Measurements from ENCODE around the gene VAMP8. TPM values are rescaled to one million over a fixed set of nuclear protein-coding genes. Genes with fewer than 3 reads are reported as not detected.
"Not testable (repeated sequence)": the region's sequence is repeated elsewhere in the genome, so short reads cannot be mapped to it uniquely, and the experiment has no call there.

The VAMP8 gene
- total RNA-seq, 2 donors from 2014 or later, result 185 to 222 TPM

DNA sequence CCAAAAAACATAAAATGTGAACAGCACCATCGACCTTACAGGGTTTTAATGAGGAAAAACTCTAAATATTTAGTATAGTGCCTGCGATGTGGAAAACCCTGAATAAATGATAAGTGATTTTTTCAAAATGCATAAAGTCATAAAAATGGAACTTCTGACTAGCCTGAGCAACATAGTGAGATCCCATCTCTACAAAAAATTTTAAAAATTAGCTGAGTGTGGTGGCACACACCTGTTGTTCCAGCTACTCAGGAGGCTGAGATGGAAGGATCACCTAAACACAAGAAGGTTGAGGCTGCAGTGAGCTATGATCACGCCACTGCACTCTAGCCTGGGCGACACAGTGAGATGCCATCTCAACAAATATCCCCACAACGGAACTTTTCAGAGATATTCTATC, 20.3 kb upstream of the VAMP8 start:
- Histone ChIP-seq H3K4me1 (peaks cover 5% of the 10 kb centered on the region), H3K36me3 (peaks cover 4% of the 10 kb centered on the region), H3K9ac (ENCODE audit: low read depth in 2 of 2, low read length in 2 of 2) (no peak overlapping the region), H3K27me3 (no peaks in the 10 kb centered on the region), H3K27ac (no peak overlapping the region), H3K4me3 (no peak overlapping the region), H3K9me3 (no peaks in the 10 kb centered on the region)
- intact Hi-C loops (cut with DNase I), result loop anchor here (10.0 kb wide), 1 partner anchor 162 kb away; no protein-coding TSS in a partner anchor
- DNase-seq, result no peak
- TF ChIP-seq, protein P1, sequence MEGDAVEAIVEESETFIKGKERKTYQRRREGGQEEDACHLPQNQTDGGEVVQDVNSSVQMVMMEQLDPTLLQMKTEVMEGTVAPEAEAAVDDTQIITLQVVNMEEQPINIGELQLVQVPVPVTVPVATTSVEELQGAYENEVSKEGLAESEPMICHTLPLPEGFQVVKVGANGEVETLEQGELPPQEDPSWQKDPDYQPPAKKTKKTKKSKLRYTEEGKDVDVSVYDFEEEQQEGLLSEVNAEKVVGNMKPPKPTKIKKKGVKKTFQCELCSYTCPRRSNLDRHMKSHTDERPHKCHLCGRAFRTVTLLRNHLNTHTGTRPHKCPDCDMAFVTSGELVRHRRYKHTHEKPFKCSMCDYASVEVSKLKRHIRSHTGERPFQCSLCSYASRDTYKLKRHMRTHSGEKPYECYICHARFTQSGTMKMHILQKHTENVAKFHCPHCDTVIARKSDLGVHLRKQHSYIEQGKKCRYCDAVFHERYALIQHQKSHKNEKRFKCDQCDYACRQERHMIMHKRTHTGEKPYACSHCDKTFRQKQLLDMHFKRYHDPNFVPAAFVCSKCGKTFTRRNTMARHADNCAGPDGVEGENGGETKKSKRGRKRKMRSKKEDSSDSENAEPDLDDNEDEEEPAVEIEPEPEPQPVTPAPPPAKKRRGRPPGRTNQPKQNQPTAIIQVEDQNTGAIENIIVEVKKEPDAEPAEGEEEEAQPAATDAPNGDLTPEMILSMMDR (IDR thresholded peaks at IDR 0.05), result no peak

DNA sequence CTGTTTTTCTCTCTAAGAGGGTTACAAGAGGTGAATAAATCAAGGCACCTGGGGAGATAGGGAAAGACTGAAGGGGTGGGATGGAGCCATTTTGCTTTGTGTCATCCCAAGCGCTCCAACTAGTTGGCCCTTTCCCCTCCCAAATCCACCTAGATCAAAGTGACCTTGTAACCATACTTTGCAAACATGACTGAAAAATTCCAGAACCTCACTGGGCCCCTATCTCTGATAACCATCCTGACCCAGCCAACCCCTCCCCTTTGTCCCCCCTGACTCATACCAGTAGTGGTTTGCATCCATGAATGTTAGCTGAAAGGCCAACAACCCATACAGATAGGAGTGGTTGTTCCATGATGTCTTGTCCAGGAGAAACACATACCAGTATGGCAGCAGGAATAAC, 19.2 kb upstream of the VAMP8 start:
- intact Hi-C loops (cut with DNase I), result loop anchor here (10.0 kb wide), 1 partner anchor 163 kb away; no protein-coding TSS in a partner anchor
- H3K4me1 ChIP-seq, result peaks cover 5% of the 10 kb centered on the region

DNA sequence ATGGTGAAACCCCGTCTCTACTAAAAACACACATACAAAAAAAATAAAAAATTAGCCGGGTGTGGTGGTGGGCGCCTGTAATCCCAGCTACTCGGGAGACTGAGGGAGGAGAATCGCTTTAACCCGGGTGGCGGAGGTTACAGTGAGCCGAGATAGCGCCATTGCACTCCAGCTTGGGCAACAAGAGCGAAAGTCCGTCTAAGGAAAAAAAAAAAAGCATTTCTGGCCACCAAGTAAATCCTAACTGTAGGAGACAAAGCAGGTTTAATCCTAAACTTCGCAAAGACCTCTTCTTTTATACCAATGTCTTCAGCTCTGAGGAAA, 17.0 kb upstream of the VAMP8 start:
- H3K27ac ChIP-seq, H3K27me3 ChIP-seq: not testable (repeated sequence)
- peak overlapping the region; percentile 73 for H3K4me3 ChIP-seq

More for the DNA sequence above, 19.2 kb upstream of the VAMP8 start:
- Histone ChIP-seq H3K4me3 (no peak overlapping the region), H3K36me3 (peaks cover 4% of the 10 kb centered on the region), H3K27me3 (no peaks in the 10 kb centered on the region), H3K9me3 (no peaks in the 10 kb centered on the region), H3K27ac (no peak overlapping the region), H3K9ac (ENCODE audit: low read depth in 2 of 2, low read length in 2 of 2) (no peak overlapping the region)
- TF ChIP-seq, protein P1 (IDR thresholded peaks at IDR 0.05), result no peak
- DNase-seq, result no peak

DNA sequence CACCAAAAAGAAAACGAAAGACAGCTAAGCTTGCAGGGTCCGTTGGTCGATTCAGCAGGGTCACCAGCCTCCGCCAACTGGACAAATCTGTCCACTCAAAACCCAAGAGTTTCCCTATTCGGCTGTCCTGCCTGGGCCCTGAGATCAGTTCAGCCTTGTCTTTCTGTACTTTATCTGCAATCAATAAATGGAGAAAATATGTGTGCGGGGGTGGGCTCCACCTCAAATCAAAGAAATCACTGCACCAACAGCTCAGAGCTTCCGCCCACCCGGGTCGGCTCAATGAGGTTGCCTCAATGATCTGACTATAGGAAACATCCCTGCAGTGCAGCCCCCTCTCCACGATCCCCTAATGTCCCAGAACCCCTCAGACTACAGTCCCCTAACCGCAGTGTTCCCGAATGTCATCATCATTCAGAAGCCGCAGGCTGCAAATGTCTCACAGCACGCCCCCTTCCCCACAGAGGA, 16.5 kb upstream of the VAMP8 start:
- TF ChIP-seq, protein P1 (IDR thresholded peaks at IDR 0.05), result no peak
- Histone ChIP-seq H3K4me1 (peaks cover 5% of the 10 kb centered on the region), H3K9me3 (no peaks in the 10 kb centered on the region), H3K9ac (ENCODE audit: low read depth in 2 of 2, low read length in 2 of 2) (peak overlapping the region; percentile 73 to 86), H3K4me3 (peak overlapping the region; percentile 73), H3K27ac (peak overlapping the region; percentile 73), H3K27me3 (no peaks in the 10 kb centered on the region), H3K36me3 (no peaks in the 10 kb centered on the region)
- DNase-seq, result no peak
- intact Hi-C loops (cut with DNase I), result no loop called here

More for the DNA sequence above, 17.0 kb upstream of the VAMP8 start:
- DNase-seq; H3K4me1 ChIP-seq; H3K36me3 ChIP-seq; H3K9me3 ChIP-seq; intact Hi-C loops (cut with DNase I): not testable (repeated sequence)
- peak overlapping the region in 1 of 2 donors; percentile 86 for H3K9ac ChIP-seq (ENCODE audit: low read depth in 2 of 2, low read length in 2 of 2)

DNA sequence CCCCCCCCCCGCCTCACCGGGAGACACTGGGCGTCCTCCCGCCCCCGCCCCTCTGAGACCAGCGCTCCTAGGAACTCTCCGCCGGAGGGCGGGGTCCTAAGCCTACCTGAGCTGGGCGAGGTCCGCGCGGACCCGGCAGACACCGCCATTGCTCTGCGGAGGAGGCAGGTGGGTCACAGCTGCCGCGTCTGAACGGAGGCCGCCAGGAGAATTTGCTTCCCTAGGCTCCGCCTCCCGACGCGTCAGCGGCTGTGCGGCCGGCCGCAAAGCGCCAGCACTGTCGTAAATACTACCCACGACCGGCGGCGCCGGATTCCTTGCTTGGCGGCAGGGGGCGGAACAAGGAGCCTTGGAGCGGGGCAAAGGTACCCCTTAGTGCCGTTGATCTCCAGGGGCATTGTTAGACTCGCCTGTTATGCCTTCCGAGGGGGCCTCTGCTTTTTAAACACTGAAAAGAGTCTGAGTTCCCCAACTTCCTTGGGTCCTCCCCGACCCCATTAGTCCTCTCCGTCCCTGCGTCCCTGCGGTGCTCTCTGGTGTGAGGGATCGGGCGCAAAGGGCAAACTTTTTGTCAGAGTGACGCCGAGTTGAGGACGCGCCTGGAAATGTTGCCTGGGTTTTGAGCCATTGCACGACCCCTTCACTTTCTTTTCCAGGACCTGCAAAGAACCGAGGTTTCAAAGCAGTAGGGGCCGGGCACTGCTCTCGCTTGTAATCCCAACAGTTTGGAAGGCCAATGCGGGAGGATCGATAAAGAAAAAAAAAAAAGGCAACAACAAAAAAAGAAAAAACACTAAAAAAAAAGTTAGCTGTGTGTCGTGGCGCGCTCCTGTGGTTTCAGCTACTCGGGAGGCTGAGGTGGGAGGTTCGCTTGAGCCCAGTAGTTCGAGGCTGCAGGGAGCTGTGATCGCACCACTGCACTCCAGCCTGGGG, 15.8 kb upstream of the VAMP8 start, which contains the start of gene GGCX:
Gene GGCX, minus strand, starts transcription at position 214 of the 933 bp plus-strand sequence. Its CDS starts 65 bp downstream, at position 149.
- Histone ChIP-seq H3K4me3 (peak within 1 kb of the TSS; percentile 73), H3K9me3 (no peaks in the 10 kb centered on the region), H3K36me3 (no peaks in the 10 kb centered on the region), H3K9ac (ENCODE audit: low read depth in 2 of 2, low read length in 2 of 2) (peak within 1 kb of the TSS; percentile 73 to 86), H3K27ac (peak within 1 kb of the TSS; percentile 73), H3K4me1 (peaks cover 5% of the 10 kb centered on the region), H3K27me3 (no peaks in the 10 kb centered on the region)
- TF ChIP-seq, protein P1 (IDR thresholded peaks at IDR 0.05), result no peak
- intact Hi-C loops (cut with DNase I), result no loop called here
- peak; percentile 98 for DNase-seq

DNA sequence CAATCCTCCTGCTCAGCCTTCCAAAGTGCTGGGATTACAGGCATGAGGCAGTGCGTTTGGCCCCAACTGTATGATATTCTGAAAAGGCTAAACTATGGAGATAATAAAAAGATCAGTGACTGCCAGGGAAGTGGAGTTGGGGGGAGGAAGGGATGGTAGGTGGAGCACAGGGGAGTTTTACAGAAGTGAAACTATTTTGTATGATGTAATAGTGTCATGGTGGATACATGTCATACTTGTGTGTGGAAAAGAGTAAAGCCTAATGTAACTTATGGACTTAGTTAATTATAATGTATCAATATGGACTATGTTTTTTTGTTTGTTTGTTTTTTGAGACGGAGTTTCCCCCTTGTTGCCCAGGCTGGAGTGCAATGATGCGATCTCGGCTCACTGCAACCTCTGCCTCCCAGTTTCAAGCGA, 13.2 kb upstream of the VAMP8 start:
- Histone ChIP-seq H3K4me3 (no peak overlapping the region), H3K27me3 (no peaks in the 10 kb centered on the region), H3K36me3 (no peaks in the 10 kb centered on the region), H3K4me1 (peaks cover 5% of the 10 kb centered on the region), H3K9me3 (no peaks in the 10 kb centered on the region), H3K27ac (no peak overlapping the region), H3K9ac (ENCODE audit: low read depth in 2 of 2, low read length in 2 of 2) (no peak overlapping the region)
- intact Hi-C loops (cut with DNase I), result no loop called here
- DNase-seq, result no peak
- TF ChIP-seq, protein P1 (IDR thresholded peaks at IDR 0.05), result no peak
